B cell (primary cell): ENCODE data around the gene NBR1. TPM values are rescaled to one million over a fixed set of nuclear protein-coding genes. Genes with fewer than 3 reads are reported as not detected.

Experiments
- ATAC-seq: fragments of 200-7000 bp; cut with Tn5 transposase; one replicate; pipeline ENCODE4 v1.10.0; 2021; ENCODE audit warnings: low read depth, mild to moderate bottlenecking, moderate number of reproducible peaks, moderate library complexity
- CTCF ChIA-PET: fragments of 350-600 bp; sonication (Branson Sonifier 250); formaldehyde crosslinking; loops from one replicate; lab custom pipeline; 2021; ENCODE audit warnings: antibody characterized with exemption, inconsistent platforms; lab: Charles Lee
- POLR2A ChIA-PET: fragments of 350-600 bp; sonication (Branson Sonifier 250); formaldehyde crosslinking; loops from one replicate; lab custom pipeline; 2021; ENCODE audit warnings: antibody characterized with exemption; lab: Charles Lee
- DNase-seq: peaks from one replicate; pipeline ENCODE4 v3.0.0; 2013
- H2AFZ ChIP-seq: 2 replicates; pipeline ENCODE4 v1.6.1; 2012; ENCODE audit warnings: mild to moderate bottlenecking, low read depth, low read length; ENCODE audit not compliant: insufficient read depth, poor library complexity, severe bottlenecking
- H3K27ac ChIP-seq, 2 donors: 1 replicate in 1 of 2; 2 replicates in 1 of 2; pipeline ENCODE4 v1.5.1; 2012 to 2013; ENCODE audit warnings: low read length in 2 of 2, mild to moderate bottlenecking in 2 of 2, moderate library complexity in 1 of 2
- H3K27me3 ChIP-seq, 4 experiments: fragments of 200-600 bp in 1 of 4; sonication (generic) in 1 of 4; replicated peaks in 1 of 4; 1 replicate in 2 of 4; 2 replicates in 2 of 4; pipeline versions ENCODE4 v1.6.1 to v1.7.0; 2013 to 2016; ENCODE audit warnings: low read length in 3 of 4, mild to moderate bottlenecking in 2 of 4, mixed read lengths in 1 of 4, moderate library complexity in 1 of 4; ENCODE audit not compliant: insufficient read depth in 4 of 4, control insufficient read depth in 3 of 4; ENCODE audit errors: control extremely low read depth in 1 of 4
- H3K36me3 ChIP-seq, 2 experiments: replicated peaks in 1 of 2; 1 replicate in 1 of 2; 2 replicates in 1 of 2; pipeline versions ENCODE4 v1.6.1 to v1.7.1; 2013; ENCODE audit warnings: low read length in 1 of 2; ENCODE audit not compliant: insufficient read depth in 2 of 2, control insufficient read depth in 1 of 2; ENCODE audit errors: control extremely low read depth in 1 of 2, extremely low read depth in 1 of 2
- H3K4me1 ChIP-seq, 2 donors: fragments of 200-600 bp in 1 of 2; sonication (generic) in 1 of 2; 1 replicate in 1 of 2; 2 replicates in 1 of 2; pipeline versions ENCODE4 v1.5.1 to v1.6.1; 2013 to 2017; ENCODE audit warnings: low read length in 2 of 2; ENCODE audit not compliant: control insufficient read depth in 2 of 2, insufficient read depth in 2 of 2
- H3K4me2 ChIP-seq: replicated peaks from 2 replicates; pipeline ENCODE3; 2012; ENCODE audit warnings: mild to moderate bottlenecking, low read depth, low read length; ENCODE audit not compliant: poor library complexity, severe bottlenecking
- H3K4me3 ChIP-seq, 5 experiments: fragments of 200-600 bp in 1 of 5; sonication (generic) in 1 of 5; 1 replicate in 3 of 5; 2 replicates in 2 of 5; pipeline versions ENCODE4 v1.5.1 to v1.7.0; 2011 to 2016; ENCODE audit warnings: low read length in 4 of 5, mild to moderate bottlenecking in 4 of 5, low read depth in 2 of 5, control low read depth in 1 of 5, moderate library complexity in 1 of 5; ENCODE audit not compliant: insufficient read depth in 1 of 5; ENCODE audit errors: control extremely low read depth in 1 of 5, extremely low read depth in 1 of 5
- H3K79me2 ChIP-seq: fragments of 200-600 bp; sonication (generic); one replicate; pipeline ENCODE4 v1.6.0; 2016; ENCODE audit warnings: low read length; ENCODE audit not compliant: control insufficient read depth, insufficient read depth
- H3K9ac ChIP-seq: fragments of 200-600 bp; sonication (generic); 2 replicates; pipeline ENCODE4 v1.6.1; 2017; ENCODE audit warnings: mild to moderate bottlenecking, low read length, moderate library complexity
- H3K9me3 ChIP-seq, 3 donors: one replicate each; pipeline versions ENCODE4 v1.6.1 to v1.7.1; 2013; ENCODE audit warnings: low read length in 2 of 3; ENCODE audit not compliant: control insufficient read depth in 2 of 3, insufficient read depth in 1 of 3; ENCODE audit errors: control extremely low read depth in 1 of 3
- H4K20me1 ChIP-seq: 2 replicates; pipeline ENCODE4 v1.6.0; 2012; ENCODE audit warnings: mild to moderate bottlenecking, low read length; ENCODE audit not compliant: insufficient read depth, control insufficient read depth, poor library complexity, severe bottlenecking
- H3K27ac Mint-ChIP-seq: one replicate; pipeline ENCODE4 v1.8.0; 2021; ENCODE audit warnings: mixed read lengths
- H3K27me3 Mint-ChIP-seq: one replicate; pipeline ENCODE4 v1.8.0; 2021; ENCODE audit warnings: mixed read lengths
- H3K4me1 Mint-ChIP-seq: one replicate; pipeline ENCODE4 v1.8.0; 2021; ENCODE audit warnings: mixed read lengths
- H3K4me3 Mint-ChIP-seq: one replicate; pipeline ENCODE4 v1.8.0; 2021; ENCODE audit warnings: mixed read lengths
- H3K9me3 Mint-ChIP-seq: one replicate; pipeline ENCODE4 v1.8.0; 2022; ENCODE audit warnings: mixed read lengths; ENCODE audit not compliant: insufficient read depth
- CTCF ChIP-seq: fragments of 200-600 bp; IDR thresholded peaks from one replicate; pipeline ENCODE4 v1.8.0; 2022; ENCODE audit warnings: antibody characterized with exemption, mild to moderate bottlenecking
- EZH2 ChIP-seq: IDR thresholded peaks from 2 replicates; pipeline ENCODE4 v1.6.1; 2012; ENCODE audit warnings: borderline replicate concordance, low read depth, mild to moderate bottlenecking, moderate library complexity, low read length; ENCODE audit not compliant: insufficient read depth, poor library complexity, severe bottlenecking
- WGBS: methylation state at CpG from one replicate; pipeline ENCODE4 v1.1.5; 2013; ENCODE audit warnings: missing lambda C conversion rate; ENCODE audit not compliant: insufficient coverage; 5-methylcytosine and 5-hydroxymethylcytosine counted together
- intact Hi-C: fragments of 100-400 bp; cut with micrococcal nuclease; formaldehyde crosslinking; loops from one replicate; pipeline ENCODE4 v1.10.0; 2022
- polyA plus RNA-seq: library from polyadenylated mRNA; depleted of rRNA; stranded (reverse); fragments of >200 nt; gene quantifications from 2 replicates; pipeline ENCODE4 v1.2.3, GENCODE V29; 2012
- total RNA-seq, 2 donors: library from RNA; stranded (reverse); fragments of 120-200 nt in 1 of 2; gene quantifications; 1 replicate in 1 of 2; 2 replicates in 1 of 2; pipeline versions ENCODE4 v1.2.3 to v1.2.4, GENCODE V29; 2013 to 2022

The NBR1 gene
- total and polyA plus RNA-seq, 2 donors (not counting 1 experiment from before 2014, with no cell fraction given): 18.8 to 43.9 TPM

- POLR2A ChIA-PET: interaction anchor here (0.7 to 1.8 kb wide), 10 partner anchors 40 to 312 kb away, joined by 3 to 29 read pairs (median 6); partner anchors contain the start of genes BRCA1, DHX8, RPL27 and TMEM106A
These were observed 823 bp downstream of the NBR1 start for GRCh38 chr17:43171586-43172487.

More at GRCh38 chr17:43171586-43172487, 823 bp downstream of the NBR1 start:
- peak; percentile 52 for DNase-seq
- Mint-ChIP-seq H3K4me3 (no peak overlapping the region), H3K4me1 (peaks cover 34% of the 10 kb centered on the region), H3K27ac (no peak overlapping the region), H3K9me3 (no peaks in the 10 kb centered on the region), H3K27me3 (no peaks in the 10 kb centered on the region)
- no peak for TF ChIP-seq EZH2
- TF ChIP-seq CTCF: no peak
- no peaks in the 10 kb centered on the region for H4K20me1 ChIP-seq
- H3K79me2 ChIP-seq: peaks cover 63% of the 10 kb centered on the region
- H3K4me2 ChIP-seq: peak overlapping the region; percentile 93
- peak overlapping the region; percentile 70 to 99 (median 90) for H3K4me3 ChIP-seq
- H3K9me3 ChIP-seq: no peaks in the 10 kb centered on the region
- CTCF ChIA-PET: interaction anchor here (0.9 to 2.0 kb wide), 13 partner anchors 10 to 594 kb away, joined by 3 to 10 read pairs (median 4); partner anchors contain the start of genes AOC2, DHX8, PSMC3IP and RPL27
- intact Hi-C loops: loop anchor here (1.0 to 2.0 kb wide), 5 partner anchors 39 to 635 kb away; partner anchors contain the start of genes NAGLU and TMEM106A
- ATAC-seq: no peak
- 24% methylated on average over 11 of the region's 12 CpGs for WGBS
- peaks cover 25 to 39% of the 10 kb centered on the region in 2 donors for H3K4me1 ChIP-seq
- H2AFZ ChIP-seq: peak overlapping the region; percentile 39
- H3K9ac ChIP-seq: peak overlapping the region; percentile 99
- no peaks in the 10 kb centered on the region for H3K27me3 ChIP-seq
- H3K27ac ChIP-seq: peak overlapping the region; percentile 100
- peaks cover 2 to 11% of the 10 kb centered on the region in 2 experiments for H3K36me3 ChIP-seq
